OCI-LY1 (cell line): ENCODE results near the gene SEMA4A.

Experiments
- EZH2 ChIP-seq: fragments of 200-600 bp; sonication (generic), shearing (Covaris generic); IDR thresholded peaks from 2 replicates; pipeline ENCODE4 v1.8.0; 2017; ENCODE audit warnings: borderline replicate concordance, mixed run types, mild to moderate bottlenecking, antibody characterized with exemption, low read length, moderate library complexity, mixed read lengths
- TF ChIP-seq, protein P1 (sequence below): fragments of 200-600 bp; sonication (generic), shearing (Covaris generic); IDR thresholded peaks from 2 replicates; pipeline ENCODE4 v1.5.1; 2017; ENCODE audit warnings: mild to moderate bottlenecking, antibody characterized with exemption, low read length, moderate library complexity, mixed read lengths

DNA sequence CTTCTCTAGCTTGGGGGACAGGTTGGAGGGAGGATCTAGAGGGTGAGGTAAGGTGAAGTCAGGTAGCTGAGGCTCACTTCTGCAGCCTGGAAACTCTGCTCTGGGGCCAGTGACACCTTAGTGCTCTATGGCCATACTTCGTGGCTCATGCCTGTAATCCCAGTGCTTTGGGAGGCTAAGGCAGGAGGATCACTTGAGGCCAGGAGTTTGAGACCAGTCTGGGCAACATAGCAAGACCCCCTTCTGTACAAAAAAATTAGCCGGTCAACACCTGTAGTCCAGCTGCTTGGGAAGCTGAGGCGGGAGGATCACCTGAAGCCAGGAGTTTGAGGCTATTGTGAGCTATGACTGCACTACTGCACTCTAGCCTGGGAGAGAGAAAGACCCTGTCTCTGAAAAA, 33.1 kb upstream of the SEMA4A start:
- TF ChIP-seq, protein P1, sequence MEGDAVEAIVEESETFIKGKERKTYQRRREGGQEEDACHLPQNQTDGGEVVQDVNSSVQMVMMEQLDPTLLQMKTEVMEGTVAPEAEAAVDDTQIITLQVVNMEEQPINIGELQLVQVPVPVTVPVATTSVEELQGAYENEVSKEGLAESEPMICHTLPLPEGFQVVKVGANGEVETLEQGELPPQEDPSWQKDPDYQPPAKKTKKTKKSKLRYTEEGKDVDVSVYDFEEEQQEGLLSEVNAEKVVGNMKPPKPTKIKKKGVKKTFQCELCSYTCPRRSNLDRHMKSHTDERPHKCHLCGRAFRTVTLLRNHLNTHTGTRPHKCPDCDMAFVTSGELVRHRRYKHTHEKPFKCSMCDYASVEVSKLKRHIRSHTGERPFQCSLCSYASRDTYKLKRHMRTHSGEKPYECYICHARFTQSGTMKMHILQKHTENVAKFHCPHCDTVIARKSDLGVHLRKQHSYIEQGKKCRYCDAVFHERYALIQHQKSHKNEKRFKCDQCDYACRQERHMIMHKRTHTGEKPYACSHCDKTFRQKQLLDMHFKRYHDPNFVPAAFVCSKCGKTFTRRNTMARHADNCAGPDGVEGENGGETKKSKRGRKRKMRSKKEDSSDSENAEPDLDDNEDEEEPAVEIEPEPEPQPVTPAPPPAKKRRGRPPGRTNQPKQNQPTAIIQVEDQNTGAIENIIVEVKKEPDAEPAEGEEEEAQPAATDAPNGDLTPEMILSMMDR, result no peak
- TF ChIP-seq EZH2, result no peak
